Activated CD4-positive, alpha-beta T cell treated with anti-CD3 and anti-CD28 coated beads for 1 hour (primary cell): ENCODE measurements around the gene A4GALT.
"Not testable (repeated sequence)": the region's sequence is repeated elsewhere in the genome, so short reads cannot be mapped to it uniquely, and the experiment has no call there.

Experiments used
- DNase-seq: peaks from one replicate; pipeline ENCODE4 v3.0.0-alpha.2; 2020

Gene A4GALT, protein sequence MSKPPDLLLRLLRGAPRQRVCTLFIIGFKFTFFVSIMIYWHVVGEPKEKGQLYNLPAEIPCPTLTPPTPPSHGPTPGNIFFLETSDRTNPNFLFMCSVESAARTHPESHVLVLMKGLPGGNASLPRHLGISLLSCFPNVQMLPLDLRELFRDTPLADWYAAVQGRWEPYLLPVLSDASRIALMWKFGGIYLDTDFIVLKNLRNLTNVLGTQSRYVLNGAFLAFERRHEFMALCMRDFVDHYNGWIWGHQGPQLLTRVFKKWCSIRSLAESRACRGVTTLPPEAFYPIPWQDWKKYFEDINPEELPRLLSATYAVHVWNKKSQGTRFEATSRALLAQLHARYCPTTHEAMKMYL

GRCh38 chr22:42720263-42721044, at the start of gene A4GALT:
Gene A4GALT (minus strand): TSS chr22:42720870. CDS start chr22:42693951, 26,919 bp downstream.
- no peak for DNase-seq

DNA sequence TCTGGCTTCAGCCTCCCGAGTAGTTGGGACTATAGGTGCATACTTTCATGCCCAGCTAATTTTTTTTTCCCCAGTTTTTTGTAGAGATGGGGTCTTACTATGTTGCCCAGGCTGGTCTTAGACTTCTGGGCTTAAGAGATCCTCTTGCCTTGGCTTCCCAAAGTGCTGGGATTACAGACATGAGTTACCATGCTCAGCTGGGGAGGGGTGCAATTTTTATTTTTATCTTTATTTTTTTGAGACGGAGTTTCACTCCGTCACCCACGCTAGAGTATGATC, 49.7 kb upstream of the A4GALT start:
- no peak for DNase-seq

DNA sequence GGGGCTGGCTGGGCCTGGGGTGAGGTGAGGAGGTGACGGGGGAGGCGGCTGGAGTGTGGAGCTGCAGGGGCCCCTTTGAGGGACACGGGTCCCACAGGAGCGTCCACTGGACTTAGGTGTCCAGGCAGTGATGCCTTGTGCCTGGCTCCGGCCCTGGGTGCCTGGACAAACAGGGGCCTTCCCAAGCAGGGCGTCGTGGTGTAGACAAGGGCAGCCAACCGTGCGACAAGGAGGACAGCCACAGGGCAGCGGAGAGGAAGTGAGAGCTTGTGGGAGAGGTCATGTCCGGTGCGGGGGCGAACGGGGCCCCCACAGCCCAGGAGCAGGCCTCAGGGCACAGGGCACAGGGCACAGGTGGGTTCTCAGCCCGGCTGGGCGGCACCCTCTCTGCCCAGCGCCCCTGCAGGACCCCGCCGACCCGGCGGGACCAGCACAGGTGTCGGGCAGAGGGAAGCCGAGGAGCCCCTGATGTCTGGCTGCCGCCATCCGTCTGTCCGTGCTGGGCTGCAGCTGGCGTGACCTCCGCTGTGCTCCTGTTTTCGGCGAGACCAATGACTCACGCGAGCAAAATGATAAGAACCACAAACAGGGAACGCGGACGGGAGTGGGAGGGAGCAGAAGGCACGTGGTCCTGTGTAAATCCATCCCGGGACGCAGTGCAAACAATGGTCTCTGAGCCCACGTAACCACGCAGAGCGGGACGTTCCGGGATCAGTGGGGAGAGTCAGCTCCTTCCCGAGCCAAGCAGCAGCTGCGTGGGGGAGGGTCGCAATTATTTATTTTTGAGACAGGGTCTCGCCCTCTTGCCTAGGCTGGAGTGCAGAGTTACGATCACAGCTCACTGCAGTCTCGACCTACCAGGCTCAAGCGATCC, 49.1 kb upstream of the A4GALT start:
- DNase-seq = no peak

DNA sequence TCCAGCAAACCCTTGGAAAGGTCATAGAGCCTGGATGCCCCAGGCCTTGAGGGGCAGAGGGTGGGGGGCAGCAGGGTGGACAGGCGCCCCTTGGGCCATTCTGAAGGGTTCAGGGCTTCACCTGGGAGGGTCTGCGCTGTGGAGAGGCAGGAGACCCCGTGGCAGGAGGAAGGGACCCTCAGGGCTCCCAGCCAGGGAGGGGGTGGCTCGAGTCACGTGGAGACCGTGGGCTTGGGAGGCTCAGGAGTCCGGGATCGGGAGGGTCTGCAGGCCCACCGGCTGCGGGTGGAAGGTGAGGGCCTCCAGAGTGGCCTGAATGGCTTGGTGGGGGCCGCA, 48.5 kb upstream of the A4GALT start:
- no peak for DNase-seq

- DNase-seq = no peak
Observed at GRCh38 chr22:42768385-42769035, 47.8 kb upstream of the A4GALT start.

- no peak for DNase-seq
Observed at GRCh38 chr22:42766860-42767259, 46.2 kb upstream of the A4GALT start.

- no peak for DNase-seq
Observed at GRCh38 chr22:42764895-42765363, 44.3 kb upstream of the A4GALT start.

DNA sequence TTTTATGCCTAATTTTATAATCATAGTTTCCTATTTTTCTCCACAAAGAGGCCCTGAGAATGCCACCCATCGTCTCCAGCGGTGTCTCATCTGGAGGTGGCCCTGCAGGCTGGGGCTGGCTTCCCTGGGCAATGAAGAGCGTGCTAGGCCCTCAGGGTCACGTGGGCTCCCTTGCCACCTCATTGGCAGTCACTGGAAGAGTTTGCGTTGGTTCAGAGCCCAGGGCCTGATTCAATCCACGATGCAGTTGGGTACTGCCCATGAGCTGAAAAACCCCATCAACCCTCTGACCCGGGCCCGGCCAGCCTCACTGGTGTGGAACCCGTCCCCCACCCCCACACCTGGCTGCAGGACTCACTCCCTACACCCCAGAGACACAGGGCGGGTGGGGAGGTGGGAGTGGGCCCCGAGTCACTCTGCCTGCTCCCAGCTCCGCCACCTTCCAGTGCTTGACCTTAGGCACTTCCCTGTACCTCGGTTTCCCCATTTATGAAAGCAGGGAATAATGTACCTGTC, 43.4 kb upstream of the A4GALT start:
- no peak for DNase-seq

DNA sequence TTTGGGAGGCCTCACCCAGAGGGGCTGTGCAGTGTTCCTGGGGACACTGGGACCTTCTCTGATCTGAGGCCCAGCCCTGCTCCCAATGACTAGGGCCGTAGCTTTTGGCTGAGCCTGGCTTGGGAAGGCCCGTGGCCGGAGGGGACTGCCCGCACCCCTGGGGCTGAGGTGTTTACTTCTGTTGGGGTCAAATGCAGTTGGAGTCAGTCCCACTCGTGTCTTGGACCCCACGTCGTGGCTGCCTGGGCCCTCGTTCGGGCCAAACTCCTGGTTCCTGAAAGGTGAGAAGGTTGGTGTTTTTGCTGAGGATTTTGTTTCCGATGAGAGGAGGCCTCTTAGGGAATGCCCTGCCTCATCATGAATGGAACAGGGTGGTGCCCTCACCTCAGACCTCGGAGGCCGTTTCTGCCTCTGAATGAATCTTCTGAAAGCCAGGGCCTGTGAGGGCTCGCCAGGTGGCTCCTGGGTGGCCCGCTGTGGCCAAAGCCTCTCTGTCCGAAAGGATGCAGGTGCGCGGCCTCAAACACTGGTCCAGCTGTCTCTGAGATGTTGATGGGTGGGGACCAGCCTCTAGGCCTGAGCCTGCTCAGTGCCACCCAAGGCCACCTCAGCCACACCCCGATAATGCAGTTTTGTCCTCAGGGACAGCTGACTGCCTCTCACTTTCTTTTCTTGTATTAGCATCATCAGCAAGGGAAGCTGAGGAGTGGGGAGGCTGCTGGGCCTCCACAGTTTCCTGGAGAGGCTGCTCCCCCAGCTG, 40.3 kb upstream of the A4GALT start:
- DNase-seq = no peak

GRCh38 chr22:42758931-42759629, 38.4 kb upstream of the A4GALT start:
- DNase-seq = no peak

- DNase-seq = not testable (repeated sequence)
Observed at GRCh38 chr22:42755553-42755952, 34.9 kb upstream of the A4GALT start.

DNA sequence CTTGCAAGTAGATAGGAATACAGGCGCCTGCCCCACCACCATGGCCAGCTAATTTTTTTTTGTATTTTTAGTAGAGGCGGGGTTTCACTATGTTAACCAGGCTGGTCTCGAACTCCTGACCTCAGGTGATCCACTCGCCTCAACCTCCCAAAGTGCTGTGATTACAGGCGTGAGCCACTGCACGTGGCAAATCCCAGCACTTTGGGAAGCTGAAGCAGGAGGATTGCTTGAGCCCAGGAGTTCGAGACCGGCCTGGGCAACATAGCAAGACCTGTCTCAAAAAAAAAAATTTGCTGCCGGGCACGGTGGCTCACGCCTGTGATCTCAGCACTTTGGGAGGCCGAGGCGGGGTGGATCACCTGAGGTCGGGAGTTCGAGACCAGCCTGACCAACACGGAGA, 34.5 kb upstream of the A4GALT start:
- not testable (repeated sequence) for DNase-seq

DNA sequence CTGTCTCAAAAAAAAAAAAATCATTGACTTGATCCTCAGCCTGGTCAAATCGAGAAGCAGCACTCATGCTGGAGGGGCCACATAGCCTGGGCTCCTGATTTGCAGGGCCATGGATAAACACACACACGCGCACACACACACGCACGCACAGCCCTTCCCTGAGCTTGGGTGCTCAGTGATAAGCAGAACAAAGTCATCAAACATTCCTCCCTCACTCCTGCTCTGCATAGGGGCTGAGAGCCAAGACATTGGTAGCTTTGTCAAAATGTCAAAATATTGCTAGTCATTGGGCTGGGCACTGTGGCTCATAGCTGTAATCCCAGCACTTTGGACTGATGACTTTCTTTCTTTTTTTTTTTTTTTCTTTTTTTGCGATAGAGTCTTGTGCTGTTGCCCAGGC, 34.0 kb upstream of the A4GALT start:
- no peak for DNase-seq

- no peak for DNase-seq
Observed at GRCh38 chr22:42752912-42753311, 32.2 kb upstream of the A4GALT start.

DNA sequence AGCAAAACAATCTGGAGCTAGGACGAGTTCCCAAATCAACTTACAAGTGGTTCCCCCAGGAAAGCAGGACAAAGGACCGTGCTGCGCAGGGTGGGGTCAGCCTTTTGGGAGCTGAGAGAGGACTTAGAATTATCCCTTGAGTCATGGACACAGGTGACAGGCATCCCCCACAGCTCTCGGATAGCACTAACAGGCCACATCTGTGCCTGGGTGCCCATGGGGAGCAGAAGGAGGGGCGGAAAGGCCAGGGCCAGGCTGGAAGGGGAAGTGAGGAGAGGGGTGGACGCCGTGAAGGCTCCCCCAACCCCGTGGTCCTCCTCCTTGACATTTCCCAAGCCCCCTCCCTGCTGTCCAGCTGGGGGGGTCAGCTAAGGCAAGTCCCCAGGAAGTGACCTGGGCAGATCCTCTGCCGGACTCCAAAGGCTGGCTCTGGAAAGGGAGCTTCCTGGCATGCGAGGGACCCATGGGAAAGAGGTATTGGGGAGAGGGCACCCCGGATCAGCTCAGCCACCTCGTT, 31.6 kb upstream of the A4GALT start:
- DNase-seq = no peak

DNA sequence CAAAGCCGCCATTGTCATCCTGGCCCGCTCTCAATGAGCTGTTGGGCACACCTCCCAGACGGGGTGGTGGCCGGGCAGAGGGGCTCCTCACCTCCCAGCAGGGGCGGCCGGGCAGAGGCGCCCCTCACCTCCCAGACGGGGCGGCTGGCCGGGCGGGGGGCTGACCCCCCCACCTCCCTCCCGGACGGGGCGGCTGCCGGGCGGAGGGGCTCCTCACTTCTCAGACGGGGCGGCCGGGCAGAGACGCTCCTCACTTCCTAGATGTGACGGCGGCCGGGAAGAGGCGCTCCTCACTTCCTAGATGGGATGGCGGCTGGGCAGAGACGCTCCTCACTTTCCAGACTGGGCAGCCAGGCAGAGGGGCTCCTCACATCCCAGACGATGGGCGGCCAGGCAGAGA, 29.8 kb upstream of the A4GALT start:
- DNase-seq = not testable (repeated sequence)

- no peak for DNase-seq
Observed at GRCh38 chr22:42747701-42748513, 27.2 kb upstream of the A4GALT start.

DNA sequence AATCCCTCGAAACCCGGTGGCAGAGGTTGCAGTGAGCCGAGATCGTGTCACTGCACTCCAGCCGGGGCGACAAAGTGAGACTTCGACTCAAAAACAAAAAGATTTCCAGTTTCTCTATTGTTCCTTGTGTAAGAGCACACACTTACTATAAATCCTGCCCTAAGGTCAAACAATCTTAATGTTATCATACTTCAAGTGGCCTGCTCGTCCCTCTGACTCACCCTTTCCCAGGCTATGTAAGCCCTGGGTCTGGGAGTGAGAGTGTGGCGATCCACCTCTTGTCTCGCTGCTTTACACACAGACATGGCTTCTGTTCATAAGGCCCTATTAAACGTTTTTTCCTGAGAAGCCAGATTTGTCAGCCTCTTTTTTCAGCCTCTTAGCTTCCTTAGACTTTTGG, 24.4 kb upstream of the A4GALT start:
- no peak for DNase-seq

GRCh38 chr22:42743501-42743991, 22.9 kb upstream of the A4GALT start:
- DNase-seq = no peak

DNA sequence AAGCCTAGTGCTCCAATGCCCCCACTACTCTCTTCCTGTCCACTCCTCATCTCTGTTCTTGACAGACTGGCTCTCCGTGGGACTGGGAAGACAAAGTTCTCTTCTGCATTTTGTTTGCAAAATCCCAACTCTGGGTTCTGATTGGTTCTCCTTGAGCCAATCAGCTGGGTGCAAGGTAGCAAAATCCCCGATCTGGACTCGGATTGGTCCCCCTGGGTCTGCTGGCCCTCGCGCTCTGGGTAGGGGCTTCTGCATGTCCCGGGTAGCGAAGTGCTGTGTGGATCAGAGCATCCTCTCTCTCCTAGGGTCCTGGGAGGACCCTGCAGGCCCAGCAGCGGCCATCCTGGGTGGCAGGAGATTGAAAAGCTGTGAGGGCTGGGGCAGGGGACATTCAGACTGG, 22.3 kb upstream of the A4GALT start:
- DNase-seq = no peak
